Glomerular visceral epithelial cell (primary cell): ENCODE measurements around the gene FAM53B.

Source experiments
- DNase-seq: peaks from one replicate; pipeline ENCODE4 v3.0.0-alpha.2; 2016; ENCODE audit errors: extremely low spot score

FAM53B gene

GRCh38 chr10:124728071-124728829 lies 15.9 kb downstream of the FAM53B start:
- no peak for DNase-seq

GRCh38 chr10:124727361-124727960 lies 16.7 kb downstream of the FAM53B start:
- DNase-seq = no peak

- no peak for DNase-seq
Observed at GRCh38 chr10:124725791-124726190, 18.4 kb downstream of the FAM53B start.

GRCh38 chr10:124725171-124725631 lies 19.0 kb downstream of the FAM53B start:
- DNase-seq = no peak

GRCh38 chr10:124724279-124725027 lies 19.7 kb downstream of the FAM53B start:
- no peak for DNase-seq

GRCh38 chr10:124723826-124724225 lies 20.4 kb downstream of the FAM53B start:
- DNase-seq = no peak

GRCh38 chr10:124722798-124723783 lies 21.1 kb downstream of the FAM53B start:
- no peak for DNase-seq

GRCh38 chr10:124721330-124722045 lies 22.7 kb downstream of the FAM53B start:
- DNase-seq = no peak

- no peak for DNase-seq
Observed at GRCh38 chr10:124719213-124719851, 24.8 kb downstream of the FAM53B start.

- DNase-seq = no peak
Observed at GRCh38 chr10:124717911-124718741, 26.1 kb downstream of the FAM53B start.

- DNase-seq = no peak
Observed at GRCh38 chr10:124717041-124717757, 27.0 kb downstream of the FAM53B start.

GRCh38 chr10:124716369-124716768 lies 27.8 kb downstream of the FAM53B start:
- DNase-seq = no peak

- DNase-seq = no peak
Observed at GRCh38 chr10:124715439-124715838, 28.7 kb downstream of the FAM53B start.

- DNase-seq = no peak
Observed at GRCh38 chr10:124713679-124714255, 30.4 kb downstream of the FAM53B start.

GRCh38 chr10:124712704-124713407 lies 31.3 kb downstream of the FAM53B start:
- DNase-seq = no peak

- DNase-seq = no peak
Observed at GRCh38 chr10:124711145-124711544, 33.0 kb downstream of the FAM53B start.

GRCh38 chr10:124710266-124710881 lies 33.8 kb downstream of the FAM53B start:
- DNase-seq = no peak
